ENCODE measurements around the gene NRP1.
"Not testable (repeated sequence)": the region's sequence is repeated elsewhere in the genome, so short reads cannot be mapped to it uniquely, and the experiment has no call there.

Gene NRP1

GRCh38 chr10:33234831-33235237, 99.6 kb downstream of the NRP1 start:
- FAIRE-seq, result no peak

DNA sequence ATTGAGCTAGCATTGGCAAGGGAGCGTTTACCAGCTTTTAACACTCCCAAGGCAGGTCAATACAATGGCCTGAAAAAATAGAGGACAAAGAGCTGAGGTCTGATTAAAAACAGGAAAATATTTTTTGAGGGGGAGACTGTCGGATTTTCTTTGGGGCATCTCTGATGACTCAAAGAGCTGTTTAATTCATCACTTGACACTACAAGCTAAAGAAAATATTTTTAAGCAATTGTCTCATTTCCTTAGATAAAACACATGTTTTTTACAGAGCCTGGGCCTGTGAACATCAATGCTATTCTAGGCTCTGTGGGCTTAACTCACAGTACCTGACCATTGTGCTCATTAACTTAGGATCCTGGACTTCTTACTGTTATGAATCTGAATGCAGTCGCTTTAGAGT, 100.8 kb downstream of the NRP1 start:
- FAIRE-seq, result no peak

GRCh38 chr10:33233221-33233620, 101.2 kb downstream of the NRP1 start:
- FAIRE-seq, result no peak

DNA sequence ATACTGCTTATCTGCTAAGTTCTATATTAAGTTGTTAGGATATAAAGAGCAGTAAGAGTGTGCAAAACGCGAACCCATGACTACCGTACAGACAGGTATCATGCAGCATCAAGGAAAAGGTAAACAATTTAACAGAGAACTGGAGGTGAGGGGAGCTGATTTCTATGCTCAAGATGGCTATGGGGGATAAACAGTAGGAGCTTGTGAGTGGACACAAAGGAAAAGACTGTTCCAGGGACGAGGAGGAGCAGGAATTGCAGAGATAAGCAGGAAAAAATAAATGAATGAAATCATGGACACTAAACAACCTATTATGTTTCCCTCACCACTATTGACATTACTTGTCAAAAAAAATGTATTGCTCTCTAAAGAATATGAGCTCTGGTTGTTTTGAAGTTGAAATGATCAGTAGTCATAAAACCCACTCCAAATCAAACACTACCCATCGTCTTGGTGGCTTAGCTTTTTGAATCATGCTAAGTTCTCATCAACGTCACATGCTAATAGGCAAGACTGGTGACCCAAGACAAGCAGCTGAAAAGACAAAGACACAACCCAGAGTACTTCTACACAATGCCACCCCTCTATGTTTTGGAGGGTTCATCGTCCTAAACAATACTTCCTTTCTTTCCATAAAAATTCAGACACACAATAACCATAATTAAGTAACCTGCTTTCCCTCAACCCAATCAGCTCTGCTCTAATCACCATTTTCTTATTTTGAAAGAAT, 102.7 kb downstream of the NRP1 start:
- FAIRE-seq, result no peak

- FAIRE-seq, result no peak
Measured at GRCh38 chr10:33229949-33230267, 104.6 kb downstream of the NRP1 start.

DNA sequence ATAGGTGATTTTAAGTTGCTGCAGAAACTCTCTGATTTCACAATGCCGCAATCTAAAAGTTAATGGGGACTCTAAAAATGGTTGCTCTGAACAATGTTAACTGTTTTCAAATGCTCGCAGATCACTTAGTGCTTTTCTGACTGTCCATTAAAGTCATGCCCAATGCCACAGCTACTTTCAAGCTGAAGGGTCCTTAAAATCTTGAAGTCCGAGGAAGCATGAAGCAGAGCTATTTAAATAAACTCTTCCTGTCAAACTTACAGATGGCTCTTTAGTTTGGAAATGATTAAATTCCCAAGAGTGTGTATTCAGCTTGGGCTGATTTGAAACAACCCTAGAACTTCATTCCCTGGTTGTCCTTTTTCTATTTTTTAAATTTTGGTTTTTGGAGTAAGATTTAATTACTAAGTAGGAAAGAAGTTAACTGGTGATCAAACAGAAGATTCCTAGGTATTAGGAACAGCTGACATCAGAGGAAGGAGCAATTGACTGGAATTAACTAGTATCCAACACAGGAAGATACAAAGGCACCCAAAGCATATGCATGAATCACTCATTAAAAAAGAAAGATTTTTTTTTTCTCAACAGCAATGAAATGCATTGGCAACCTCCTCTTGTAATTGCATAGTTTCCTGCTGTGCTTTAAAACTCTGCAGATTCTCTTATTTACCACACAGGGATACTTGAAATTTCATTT, 105.1 kb downstream of the NRP1 start:
- no peak for FAIRE-seq

- FAIRE-seq, result no peak
Measured at GRCh38 chr10:33228426-33228825, 106.0 kb downstream of the NRP1 start.

GRCh38 chr10:33227489-33227888, 107.0 kb downstream of the NRP1 start:
- FAIRE-seq, result no peak

GRCh38 chr10:33224251-33224965, 110.1 kb downstream of the NRP1 start:
- FAIRE-seq, result no peak

GRCh38 chr10:33223326-33224000, 111.0 kb downstream of the NRP1 start:
- FAIRE-seq, result no peak

DNA sequence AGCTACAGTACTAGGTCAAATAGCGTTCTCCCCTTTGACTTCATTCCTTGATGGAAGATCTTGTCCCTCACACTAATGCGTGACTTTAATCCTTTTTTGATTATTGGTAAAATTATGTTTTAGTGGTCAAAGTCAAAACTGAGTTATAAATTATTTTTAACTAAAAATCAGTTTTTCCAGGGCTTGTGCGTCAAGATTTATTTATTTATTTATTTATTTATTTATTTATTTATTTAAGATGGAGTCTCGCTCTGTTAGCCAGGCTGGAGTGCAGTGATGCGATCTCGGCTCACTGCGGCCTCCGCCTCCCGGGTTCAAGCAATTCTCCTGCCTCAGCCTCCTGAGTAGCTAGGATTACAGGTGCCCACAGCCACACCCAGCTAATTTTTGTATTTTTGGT, 112.2 kb downstream of the NRP1 start:
- not testable (repeated sequence) for FAIRE-seq

DNA sequence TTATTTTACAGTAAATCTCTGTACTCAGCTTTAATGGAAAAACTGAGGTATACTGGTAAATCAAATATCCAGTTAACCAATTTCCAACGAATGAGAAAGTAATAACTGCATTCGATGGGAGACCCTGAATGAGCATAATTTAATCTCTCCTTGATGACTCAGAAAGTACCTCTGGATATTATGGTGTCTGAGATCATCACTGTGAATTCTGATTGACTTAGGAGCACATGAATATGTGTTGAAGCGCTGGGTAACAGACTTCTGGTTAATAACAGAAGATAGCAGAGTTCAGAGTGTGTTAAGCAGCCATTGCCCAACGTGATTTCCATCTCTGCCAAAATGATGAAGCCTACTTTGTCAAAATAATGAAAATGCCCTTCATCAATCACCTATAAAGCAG, 116.6 kb downstream of the NRP1 start:
- no peak for FAIRE-seq

DNA sequence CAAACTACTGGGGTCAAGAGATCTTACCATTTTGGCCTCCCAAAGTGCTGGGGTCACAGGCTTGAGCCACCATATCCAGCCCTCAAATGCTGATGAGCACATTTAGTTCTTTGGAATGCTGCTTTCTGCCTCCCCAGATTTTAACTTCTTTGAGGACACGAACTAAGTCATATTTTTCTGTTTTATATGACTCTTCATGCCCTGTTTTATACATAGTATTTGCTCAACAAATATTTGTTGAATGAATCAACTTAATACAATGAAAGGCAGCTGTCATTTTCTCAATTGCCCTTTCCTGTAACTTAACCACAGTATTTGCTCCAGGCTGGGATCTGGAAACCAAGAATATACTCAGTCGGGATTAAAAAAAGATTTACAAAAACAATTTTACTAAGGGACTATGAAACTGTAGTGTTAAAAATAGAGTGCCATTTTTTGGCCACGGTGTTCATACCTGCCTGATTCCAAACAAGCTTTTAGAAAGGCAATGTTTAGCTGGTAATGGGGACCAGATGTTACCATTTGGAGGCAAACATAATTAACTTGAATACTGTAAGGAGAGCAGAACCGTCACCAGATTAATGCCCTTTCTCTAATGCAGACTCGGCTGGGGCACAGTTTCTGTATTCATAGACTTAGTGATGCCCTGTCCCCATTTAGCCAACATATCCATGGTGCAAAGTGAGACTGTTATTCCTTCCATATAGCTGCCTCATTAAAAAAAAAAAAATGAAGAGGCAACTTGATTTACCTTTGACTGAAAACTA, 117.6 kb downstream of the NRP1 start:
- no peak for FAIRE-seq

DNA sequence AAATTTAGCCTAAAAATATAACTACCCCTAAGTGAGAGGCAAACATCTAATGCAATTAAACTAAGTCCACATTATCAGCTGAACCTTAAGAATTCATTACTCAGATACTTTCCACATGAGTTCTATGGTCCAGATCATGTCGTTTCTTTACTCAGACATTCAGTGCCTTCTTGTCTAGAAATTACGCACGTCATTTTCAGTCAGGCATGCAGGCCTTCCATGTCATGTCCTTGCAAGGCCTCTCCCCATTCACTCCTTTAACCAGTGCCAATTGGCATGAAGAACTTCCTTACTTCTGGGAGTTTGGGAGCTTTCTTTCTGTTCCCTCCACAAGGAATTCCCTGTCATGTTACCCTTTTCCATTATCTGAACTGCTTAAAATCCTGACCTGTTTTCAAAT, 118.8 kb downstream of the NRP1 start:
- FAIRE-seq, result no peak

- FAIRE-seq, result no peak
Measured at GRCh38 chr10:33215154-33215553, 119.3 kb downstream of the NRP1 start.

GRCh38 chr10:33214174-33214573, 120.3 kb downstream of the NRP1 start:
- FAIRE-seq, result no peak

DNA sequence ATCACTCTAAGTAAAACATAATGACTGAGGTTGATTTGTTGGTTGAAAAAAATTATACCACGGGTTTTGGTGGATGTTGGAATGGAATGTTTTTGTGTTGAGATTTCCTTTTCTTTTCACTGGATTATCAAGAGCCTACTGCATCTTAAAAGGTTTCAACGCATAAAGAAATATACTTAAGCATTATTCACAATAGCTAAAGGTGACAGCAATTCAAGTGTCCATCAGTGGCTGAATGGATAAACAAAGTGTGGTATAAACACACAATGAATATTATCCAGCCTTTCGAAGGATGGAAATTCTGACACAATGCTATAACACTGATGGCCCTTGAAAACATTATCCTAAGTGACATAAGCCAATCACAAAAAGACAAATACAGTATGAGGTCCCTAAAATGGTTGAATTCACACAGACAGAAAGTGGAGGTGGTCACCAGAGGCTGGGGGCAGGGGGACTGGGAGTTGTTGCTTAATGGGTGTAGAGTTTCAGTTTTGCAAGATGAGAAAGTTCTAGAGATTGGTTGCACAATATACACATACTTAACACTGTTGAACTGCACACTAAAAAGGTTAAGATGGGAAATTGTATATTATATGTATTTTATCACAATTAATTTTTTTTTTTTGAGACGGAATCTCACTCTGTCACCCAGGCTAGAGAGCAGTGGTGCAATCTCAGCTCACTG, 122.3 kb downstream of the NRP1 start:
- no peak for FAIRE-seq

DNA sequence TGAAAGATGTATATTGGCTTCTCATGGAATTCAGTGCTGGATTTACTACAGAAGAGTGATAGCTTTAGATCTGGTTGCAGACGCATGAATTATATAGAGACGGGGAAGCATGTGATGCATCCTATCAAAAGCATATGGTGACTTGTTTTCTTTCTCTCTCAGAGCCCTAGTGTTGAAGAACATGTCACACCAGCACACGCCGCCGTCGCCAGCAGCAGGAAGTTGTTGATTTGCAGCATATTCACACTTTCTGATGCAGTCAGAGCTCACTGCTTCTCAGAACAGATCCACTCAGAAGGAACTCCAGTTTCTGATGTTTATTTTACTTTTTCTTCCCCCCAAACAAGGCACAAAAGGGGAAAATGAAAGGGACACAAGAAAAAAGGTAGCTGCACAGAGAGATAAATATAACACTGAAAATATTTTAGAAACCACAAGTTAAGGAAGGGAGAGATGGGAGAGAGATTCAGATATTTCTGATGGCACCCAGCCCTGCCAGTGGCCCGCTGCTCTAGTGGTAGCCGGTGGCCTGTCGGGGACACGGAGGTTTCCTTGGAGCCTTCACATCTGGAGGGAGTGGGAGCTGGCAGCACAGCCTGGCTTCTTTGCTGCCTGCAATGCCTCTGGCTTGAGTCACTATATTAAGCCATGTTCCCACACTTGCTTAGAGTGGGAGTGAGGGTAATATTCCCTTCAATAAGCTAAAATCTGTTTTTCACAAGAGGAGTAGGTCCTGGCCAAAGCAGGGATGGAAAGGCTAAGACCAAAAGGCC, 123.2 kb downstream of the NRP1 start:
- no peak for FAIRE-seq

DNA sequence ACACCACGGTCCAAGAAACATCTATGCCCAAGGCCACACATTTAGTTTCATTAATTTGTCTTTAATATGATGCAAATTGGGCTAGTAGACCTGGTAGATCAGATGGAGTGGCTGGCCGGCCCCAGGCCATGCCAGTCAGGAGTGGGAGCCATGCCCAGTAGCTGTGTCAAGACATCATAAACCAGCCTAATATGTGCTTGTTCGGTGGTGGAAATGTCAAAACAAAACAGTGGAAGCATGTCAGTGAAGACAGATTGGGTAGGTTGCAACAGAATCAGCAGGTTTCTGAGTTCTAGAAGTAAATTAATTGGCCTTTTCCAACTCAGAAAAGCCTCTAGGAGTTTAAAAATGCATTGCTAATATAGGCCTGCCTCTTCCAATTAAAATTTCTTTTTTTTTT, 124.7 kb downstream of the NRP1 start:
- no peak for FAIRE-seq

- no peak for FAIRE-seq
Measured at GRCh38 chr10:33208166-33208565, 126.3 kb downstream of the NRP1 start.

- no peak for FAIRE-seq
Measured at GRCh38 chr10:33204031-33204430, 130.4 kb downstream of the NRP1 start.

Data from TTC549 (cell line).